ENCODE measurements around the gene CXCR5. TPM values are rescaled to one million over a fixed set of nuclear protein-coding genes. Genes with fewer than 3 reads are reported as not detected.

The CXCR5 gene
- total RNA-seq, 1 experiment from 2014 or later = not detected

- no peak for DNase-seq (ENCODE audit: low spot score)
Measured at GRCh38 chr11:118898400-118899295, 15.0 kb downstream of the CXCR5 start.

DNA sequence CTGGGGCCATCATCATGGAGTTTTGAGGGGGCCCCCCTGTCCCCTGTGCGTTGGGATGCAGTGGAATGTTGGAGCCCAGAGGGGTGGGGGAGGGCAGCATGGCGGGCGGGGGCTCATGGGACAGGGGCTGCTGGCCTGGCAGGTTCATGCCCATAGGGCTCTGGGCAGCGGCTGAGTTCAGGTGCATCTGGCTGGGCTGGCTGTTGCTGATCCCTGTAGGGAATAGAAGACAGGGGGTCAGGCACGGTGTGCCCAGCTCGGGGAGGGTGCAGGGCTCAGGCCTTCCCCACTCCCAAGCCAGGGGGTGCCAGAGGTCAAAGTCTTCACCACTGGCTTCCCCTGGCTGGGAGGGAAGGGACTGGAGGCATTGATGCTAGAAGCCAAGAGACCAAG lies 15.6 kb downstream of the CXCR5 start:
- no peak for DNase-seq (ENCODE audit: low spot score)

GRCh38 chr11:118899706-118900360 lies 16.1 kb downstream of the CXCR5 start:
- DNase-seq (ENCODE audit: low spot score) = no peak

DNA sequence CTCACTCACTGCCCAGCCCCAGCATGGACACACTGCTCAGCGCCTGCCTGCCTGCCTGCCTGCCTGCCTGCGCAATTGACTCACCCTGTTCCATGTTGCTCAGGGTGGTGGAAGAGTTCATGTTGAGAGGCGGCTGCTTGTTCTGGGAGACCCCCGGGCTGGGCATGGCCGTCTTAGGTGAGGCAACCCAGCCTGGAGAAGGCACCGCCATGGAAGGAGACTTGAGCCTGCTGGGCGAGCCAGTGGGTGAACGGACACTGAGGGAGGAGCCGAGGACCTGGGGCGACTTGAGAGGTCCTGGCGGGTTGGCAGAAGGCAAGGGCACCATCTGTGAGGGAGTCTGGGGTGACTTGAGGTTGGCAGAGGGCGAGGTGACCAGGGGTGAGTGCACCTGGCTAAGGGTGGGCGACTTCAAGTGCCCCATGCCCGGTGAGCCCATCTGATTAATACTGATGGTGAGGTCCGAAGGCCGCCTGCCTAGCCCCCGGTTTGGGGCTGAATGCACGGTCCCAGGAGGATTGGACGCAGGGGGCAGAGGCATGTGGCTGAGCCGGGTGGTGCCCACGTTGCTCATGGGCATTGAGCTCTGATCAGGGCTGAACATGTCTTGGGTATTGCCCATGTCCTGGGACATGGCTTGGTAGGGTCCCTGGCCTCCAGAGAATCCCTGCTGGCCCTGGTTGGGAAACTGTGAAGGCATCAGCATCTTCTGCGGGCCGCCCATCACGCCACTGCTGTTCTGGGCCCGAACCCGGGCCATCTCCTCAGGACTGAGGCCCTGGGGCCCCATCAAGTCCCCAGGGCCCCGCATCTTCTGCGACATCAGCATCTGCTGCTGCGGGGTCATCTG lies 17.1 kb downstream of the CXCR5 start:
- no peak for DNase-seq (ENCODE audit: low spot score)

GRCh38 chr11:118901494-118902335 lies 18.0 kb downstream of the CXCR5 start:
- no peak for DNase-seq (ENCODE audit: low spot score)

DNA sequence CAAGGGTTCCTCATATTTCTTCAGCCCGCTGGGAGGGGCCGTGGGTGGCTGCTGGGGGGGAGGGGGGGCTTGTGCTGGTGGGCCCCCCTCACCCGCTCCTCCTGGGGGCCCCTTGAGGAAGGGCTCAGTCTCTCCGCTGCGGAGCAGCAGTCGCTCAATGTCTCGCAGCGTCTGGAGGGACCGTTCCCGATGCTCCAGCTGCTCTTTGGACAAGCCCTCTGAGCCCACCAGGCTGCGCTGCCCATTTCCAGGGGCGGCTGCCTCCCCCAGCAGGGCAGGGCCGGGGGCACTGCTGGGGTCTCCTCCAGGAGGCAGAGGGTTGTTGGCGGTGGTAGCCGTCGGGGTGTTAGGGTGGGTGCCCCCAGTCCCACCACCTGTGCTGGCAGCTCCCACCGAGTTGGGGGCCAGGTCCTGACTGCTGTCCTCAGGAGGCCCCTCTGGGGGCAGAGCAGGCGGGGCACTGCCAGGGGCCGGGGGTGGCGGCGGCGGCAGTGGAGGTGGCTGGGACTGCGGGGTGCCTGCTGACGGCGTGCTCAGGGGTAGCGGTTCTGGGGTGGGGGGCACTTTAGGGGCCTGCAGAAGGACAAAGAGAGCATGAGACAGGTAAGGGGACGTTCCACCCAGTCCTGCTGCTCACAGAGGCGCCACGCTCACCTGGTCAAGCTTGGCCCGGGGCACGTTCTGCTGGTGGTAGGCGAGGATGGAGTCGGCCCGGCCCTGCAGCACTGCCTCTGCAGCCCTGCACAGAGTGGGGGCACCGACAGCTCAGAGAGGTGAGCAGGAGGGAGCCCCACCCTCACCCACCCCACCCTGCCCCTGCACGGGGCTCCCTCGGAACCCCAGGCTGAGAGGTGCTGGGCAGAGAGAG lies 18.9 kb downstream of the CXCR5 start:
- DNase-seq (ENCODE audit: low spot score) = no peak

DNA sequence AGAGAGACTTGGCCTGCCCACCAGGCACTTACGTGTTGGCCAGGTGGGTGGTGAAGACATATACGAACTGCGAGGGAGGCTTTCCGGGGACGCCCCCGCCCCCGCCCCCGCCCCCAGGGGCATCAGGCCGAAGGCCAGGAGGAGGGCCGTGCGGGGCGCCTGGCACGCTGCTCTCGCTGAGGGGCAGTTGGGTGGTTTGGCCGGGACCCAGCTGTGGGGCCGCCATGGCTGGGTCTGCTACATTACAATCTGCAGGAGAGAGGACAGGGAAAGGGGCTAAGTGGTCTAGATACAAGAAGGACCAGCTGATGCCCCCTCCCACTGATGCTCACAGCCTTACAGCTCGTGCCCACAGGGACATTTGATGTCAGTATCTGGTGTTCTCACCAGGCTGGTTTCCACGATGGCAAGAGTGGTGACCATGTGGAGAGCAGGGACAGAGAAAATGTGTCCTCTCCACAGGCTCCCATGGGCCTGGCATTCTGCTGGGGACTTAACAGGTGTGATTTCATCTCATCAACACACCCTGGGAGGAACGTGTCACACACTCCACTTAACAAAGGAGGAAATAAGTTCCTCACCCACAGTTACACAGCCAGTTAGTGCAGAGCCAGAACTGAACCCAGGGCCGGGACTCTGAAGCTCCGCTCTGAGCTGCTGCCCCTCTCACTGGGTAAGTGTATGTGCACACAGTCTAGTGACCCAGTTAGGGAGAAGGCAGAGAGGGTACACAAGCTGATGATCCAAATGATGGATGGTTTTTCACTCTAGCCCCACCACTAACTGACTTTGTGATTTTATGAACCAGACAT lies 19.7 kb downstream of the CXCR5 start:
- DNase-seq (ENCODE audit: low spot score) = no peak

DNA sequence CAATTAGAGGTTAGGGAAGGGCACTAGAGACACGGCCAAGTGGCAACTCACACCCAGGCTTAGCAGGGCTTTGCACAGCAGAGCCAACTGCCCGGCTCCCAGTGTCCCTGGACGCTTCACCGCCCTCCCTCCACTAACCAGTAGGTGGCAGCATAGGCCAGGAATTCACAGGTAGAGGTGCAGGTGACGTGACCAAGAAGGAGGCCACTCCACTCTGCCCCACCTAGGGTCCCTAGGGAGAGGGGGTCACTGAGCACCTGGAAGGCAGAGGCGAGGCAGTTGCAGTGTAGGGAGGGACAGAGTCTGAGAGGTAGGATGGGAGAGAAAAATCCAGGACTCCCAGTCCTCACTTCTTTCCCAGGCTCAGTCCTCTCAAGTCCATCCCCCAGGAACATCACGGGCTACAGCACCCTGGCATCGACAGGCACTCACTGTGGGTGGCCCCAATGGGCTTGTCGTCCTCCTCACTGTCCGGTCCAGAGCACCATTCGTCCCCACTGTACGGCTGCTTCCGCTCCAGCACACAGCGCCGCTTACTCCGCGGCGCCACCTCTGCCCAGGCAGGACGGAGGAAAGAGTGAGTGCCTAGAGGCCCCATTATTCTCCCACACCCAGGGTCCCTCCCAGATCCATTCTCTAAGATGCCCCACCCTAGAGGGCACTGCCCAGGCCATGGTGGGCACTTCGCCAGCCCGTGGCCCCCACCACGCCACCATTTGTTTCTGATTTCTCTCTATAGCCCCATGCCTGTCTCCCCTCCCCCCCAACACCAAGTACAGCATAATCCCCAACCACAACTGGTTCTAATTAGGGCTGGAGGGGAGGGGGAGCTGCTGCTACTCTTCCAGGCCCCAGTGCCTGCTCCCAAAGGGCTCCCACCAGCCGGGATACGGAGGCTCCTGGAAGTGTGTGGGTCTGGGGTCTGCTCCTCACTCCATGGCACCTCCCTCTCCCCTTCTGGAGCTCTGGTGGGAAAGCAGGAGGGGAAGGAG lies 23.7 kb downstream of the CXCR5 start:
- peak; percentile 55 for DNase-seq (ENCODE audit: low spot score)

DNA sequence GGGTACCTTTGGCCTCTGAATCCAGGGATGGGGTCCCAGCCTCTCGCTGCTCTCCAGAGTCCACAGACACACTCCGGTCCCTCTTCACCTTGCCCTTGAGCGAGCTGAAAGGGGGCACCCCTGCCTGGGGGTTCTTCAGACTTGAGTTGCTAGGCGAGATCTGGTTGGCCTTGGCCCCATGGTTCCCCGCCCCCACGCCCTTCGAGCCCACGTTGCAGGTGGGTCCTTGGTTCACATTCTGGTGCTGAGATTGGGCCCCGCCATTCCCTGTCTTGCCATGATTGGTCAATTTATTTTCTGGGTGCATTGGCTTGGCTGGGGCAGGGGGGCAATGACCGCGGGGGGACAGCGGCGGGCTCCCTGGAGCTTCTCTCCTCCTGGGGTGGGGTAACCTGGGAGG lies 24.6 kb downstream of the CXCR5 start:
- no peak for DNase-seq (ENCODE audit: low spot score)

DNA sequence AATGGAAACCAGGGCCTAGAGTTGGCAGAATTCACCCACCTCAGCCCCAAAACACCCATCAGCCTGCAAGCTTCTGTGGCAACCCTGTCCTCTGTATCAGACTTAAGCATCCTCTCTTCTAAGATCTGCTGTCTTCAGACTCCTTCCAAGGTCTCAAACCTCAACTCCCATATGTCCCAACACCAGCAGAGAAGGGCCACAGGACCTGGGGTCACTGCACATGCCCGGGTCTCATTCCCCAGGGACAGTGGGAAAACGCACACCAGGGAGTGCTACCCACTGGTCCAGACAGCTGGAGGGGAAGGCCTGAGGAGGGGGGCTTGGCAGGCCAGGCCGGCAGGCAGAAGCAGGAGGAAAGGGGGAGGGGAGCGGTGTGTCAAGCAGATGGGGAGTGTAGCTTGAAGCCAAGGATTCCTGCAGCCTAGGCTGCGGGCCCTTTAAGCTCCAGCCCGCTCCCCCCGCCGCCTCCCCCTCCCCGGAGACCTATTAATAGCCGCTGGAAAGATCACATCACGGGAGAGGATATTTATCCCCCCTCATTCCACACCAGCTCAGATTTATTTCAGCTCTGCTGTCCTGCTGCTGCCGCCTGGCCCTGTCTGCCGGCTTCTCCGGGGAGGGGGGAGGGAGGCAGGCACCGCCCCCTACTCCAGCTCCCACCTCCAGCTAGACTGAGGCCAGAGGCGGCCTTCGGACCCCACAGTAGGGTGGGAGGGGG lies 25.4 kb downstream of the CXCR5 start:
- DNase-seq (ENCODE audit: low spot score) = peak; percentile 81

GRCh38 chr11:118909619-118910308 lies 26.1 kb downstream of the CXCR5 start:
- no peak for DNase-seq (ENCODE audit: low spot score)

DNA sequence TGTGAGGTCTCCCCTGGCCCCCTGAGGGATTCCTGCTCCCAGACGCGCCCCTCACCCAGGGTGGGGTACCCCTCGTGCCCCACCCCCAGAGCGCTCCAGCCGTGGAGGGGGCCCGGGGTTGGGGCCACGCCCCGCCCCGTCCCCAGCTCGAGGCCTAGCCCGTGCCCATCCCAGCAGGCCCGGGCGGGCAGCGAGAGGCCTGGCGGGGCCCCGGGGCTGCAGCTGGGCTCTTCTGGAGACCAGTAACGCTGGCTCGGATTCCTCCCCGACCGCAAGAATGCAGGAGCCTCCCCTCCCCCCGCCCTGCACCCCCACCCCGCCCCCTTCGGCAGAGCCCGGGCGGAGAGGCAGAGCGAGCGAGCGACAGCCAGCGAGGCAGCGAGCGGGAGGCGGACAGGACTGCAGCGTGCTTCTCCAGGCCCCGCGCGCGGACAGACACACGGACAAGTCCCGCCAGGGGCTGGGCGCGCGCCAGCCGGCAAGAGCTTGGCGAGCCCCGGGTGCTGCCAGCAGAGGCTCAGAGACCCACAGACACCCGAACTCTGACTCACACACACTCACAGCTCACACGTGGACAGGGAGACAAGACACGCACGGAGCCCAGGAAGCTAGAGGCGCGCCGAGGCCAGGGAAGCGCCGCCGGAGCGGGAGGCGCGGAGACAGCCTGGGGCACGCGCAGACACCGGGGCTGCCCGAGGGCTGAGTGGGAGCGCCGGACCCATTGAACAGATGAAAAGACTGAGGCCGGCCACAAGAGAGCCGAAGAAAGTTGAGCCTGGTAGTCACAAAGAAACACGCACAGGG lies 26.8 kb downstream of the CXCR5 start:
- DNase-seq (ENCODE audit: low spot score) = peak; percentile 64

- peak; percentile 48 for DNase-seq (ENCODE audit: low spot score)
Measured at GRCh38 chr11:118911113-118911879, 27.6 kb downstream of the CXCR5 start.

- peak; percentile 86 for DNase-seq (ENCODE audit: low spot score)
Measured at GRCh38 chr11:118911880-118912741, 28.4 kb downstream of the CXCR5 start.

Measured in A172 (cell line).